ENCODE data around the gene LCN9. TPM values are rescaled to one million over a fixed set of nuclear protein-coding genes. Genes with fewer than 3 reads are reported as not detected.

Gene LCN9
- total and polyA plus RNA-seq, 2 donors: not detected

DNA sequence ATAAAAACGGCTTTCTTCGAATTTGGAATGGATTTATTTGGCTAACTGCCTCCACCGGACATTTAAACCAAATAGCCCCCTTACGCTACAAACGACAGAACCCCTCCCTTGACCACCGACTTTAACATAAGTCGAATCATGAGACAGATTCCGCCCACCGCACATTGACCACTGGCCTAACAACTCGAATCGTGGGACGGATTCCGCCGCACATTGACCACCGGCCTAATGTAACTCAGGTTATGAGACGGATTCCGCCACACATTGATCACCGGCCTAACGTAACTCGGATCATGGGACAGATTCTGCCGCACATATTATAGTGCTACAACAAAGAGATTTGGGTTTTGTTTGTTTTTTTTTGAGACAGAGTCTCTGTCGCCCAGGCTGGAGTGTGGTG is 2.7 kb upstream of the LCN9 start:
- H3K4me3 ChIP-seq (ENCODE audit: low read length in 2 of 2): no peak overlapping the region
- H3K27ac ChIP-seq (ENCODE audit: low read depth in 1 of 2, low read length in 1 of 2): no peak overlapping the region
- no peaks in the 10 kb centered on the region for H3K4me1 ChIP-seq (ENCODE audit: control insufficient read depth in 2 of 2, insufficient read depth in 2 of 2, low read length in 2 of 2)
- H3K9me3 ChIP-seq (ENCODE audit: control insufficient read depth in 2 of 2, insufficient read depth in 1 of 2, low read length in 1 of 2): no peaks in the 10 kb centered on the region
- WGBS: 94% methylated on average over 22 of the region's 22 CpGs
- no peaks in the 10 kb centered on the region for H3K27me3 ChIP-seq (ENCODE audit: control insufficient read depth in 2 of 2, insufficient read depth in 1 of 2, low read length in 1 of 2)
- no peak for DNase-seq (ENCODE audit: low read depth in 6 of 9, low spot score in 9 of 9)
- H3K36me3 ChIP-seq (ENCODE audit: control insufficient read depth in 2 of 2, insufficient read depth in 2 of 2, low read length in 1 of 2): no peaks in the 10 kb centered on the region

DNA sequence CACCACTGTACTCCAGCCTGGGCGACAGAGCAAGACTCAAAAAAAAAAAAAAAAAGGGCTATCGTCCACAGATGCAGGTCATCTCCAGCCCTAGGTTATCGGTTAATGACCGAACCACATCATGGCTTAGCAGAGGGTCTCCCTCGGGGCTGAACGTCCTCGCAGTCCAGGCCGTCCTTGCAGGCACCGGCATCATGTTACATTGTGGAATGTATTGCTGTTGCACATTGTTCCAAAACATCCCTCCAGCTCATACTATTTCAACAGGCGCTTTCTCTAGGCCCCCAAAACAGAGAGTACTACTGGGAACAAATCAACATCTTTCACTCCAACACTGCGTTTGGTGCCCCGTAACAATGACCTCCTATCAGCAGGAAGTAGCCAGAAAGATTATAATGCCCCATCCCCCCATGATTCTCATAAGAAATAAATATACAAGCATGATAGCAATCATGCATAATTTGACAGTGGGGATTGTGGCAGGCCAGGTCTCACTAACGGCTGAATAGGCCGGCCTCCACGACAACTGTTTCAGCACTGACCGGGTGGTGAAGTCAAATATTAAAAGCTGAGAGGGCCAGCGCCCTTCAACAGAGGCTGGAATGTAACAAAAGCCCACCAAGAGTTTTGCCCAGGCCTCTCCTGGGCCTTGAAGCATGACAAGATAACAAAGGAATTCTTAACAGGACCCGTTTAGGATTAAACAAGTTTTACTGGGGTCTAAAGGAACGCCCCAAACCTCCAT is 1.1 kb upstream of the LCN9 start:
- DNase-seq (ENCODE audit: low read depth in 6 of 9, low spot score in 9 of 9): no peak
- no peaks in the 10 kb centered on the region for H3K27me3 ChIP-seq (ENCODE audit: control insufficient read depth in 2 of 2, insufficient read depth in 1 of 2, low read length in 1 of 2)
- no peak overlapping the region for H3K4me3 ChIP-seq (ENCODE audit: low read length in 2 of 2)
- 77% methylated on average over 19 of the region's 19 CpGs for WGBS
- H3K27ac ChIP-seq (ENCODE audit: low read depth in 1 of 2, low read length in 1 of 2): no peak overlapping the region
- no peaks in the 10 kb centered on the region for H3K9me3 ChIP-seq (ENCODE audit: control insufficient read depth in 2 of 2, insufficient read depth in 1 of 2, low read length in 1 of 2)
- H3K4me1 ChIP-seq (ENCODE audit: control insufficient read depth in 2 of 2, insufficient read depth in 2 of 2, low read length in 2 of 2): no peaks in the 10 kb centered on the region
- H3K36me3 ChIP-seq (ENCODE audit: control insufficient read depth in 2 of 2, insufficient read depth in 2 of 2, low read length in 1 of 2): no peaks in the 10 kb centered on the region

- Histone ChIP-seq H3K27ac (ENCODE audit: low read depth in 1 of 2, low read length in 1 of 2) (no peak overlapping the region), H3K36me3 (ENCODE audit: control insufficient read depth in 2 of 2, insufficient read depth in 2 of 2, low read length in 1 of 2) (no peaks in the 10 kb centered on the region), H3K4me1 (ENCODE audit: control insufficient read depth in 2 of 2, insufficient read depth in 2 of 2, low read length in 2 of 2) (no peaks in the 10 kb centered on the region), H3K4me3 (ENCODE audit: low read length in 2 of 2) (no peak overlapping the region), H3K9me3 (ENCODE audit: control insufficient read depth in 2 of 2, insufficient read depth in 1 of 2, low read length in 1 of 2) (no peaks in the 10 kb centered on the region), H3K27me3 (ENCODE audit: control insufficient read depth in 2 of 2, insufficient read depth in 1 of 2, low read length in 1 of 2) (peaks cover 0 to 2% of the 10 kb centered on the region in 2 donors)
- DNase-seq (ENCODE audit: low read depth in 6 of 9, low spot score in 9 of 9): no peak
- 69% methylated on average over 3 of the region's 3 CpGs for WGBS
These were observed 302 bp downstream of the LCN9 start for GRCh38 chr9:135663451-135663770.

- no peak overlapping the region for H3K4me3 ChIP-seq (ENCODE audit: low read length in 2 of 2)
- no peak for DNase-seq (ENCODE audit: low read depth in 6 of 9, low spot score in 9 of 9)
- no peak overlapping the region for H3K27ac ChIP-seq (ENCODE audit: low read depth in 1 of 2, low read length in 1 of 2)
- H3K27me3 ChIP-seq (ENCODE audit: control insufficient read depth in 2 of 2, insufficient read depth in 1 of 2, low read length in 1 of 2): peaks cover 0 to 2% of the 10 kb centered on the region in 2 donors
- H3K9me3 ChIP-seq (ENCODE audit: control insufficient read depth in 2 of 2, insufficient read depth in 1 of 2, low read length in 1 of 2): no peaks in the 10 kb centered on the region
- 90% methylated on average over 12 of the region's 12 CpGs for WGBS
- H3K36me3 ChIP-seq (ENCODE audit: control insufficient read depth in 2 of 2, insufficient read depth in 2 of 2, low read length in 1 of 2): no peaks in the 10 kb centered on the region
- no peaks in the 10 kb centered on the region for H3K4me1 ChIP-seq (ENCODE audit: control insufficient read depth in 2 of 2, insufficient read depth in 2 of 2, low read length in 2 of 2)
These were observed 748 bp downstream of the LCN9 start for GRCh38 chr9:135663857-135664256.

DNA sequence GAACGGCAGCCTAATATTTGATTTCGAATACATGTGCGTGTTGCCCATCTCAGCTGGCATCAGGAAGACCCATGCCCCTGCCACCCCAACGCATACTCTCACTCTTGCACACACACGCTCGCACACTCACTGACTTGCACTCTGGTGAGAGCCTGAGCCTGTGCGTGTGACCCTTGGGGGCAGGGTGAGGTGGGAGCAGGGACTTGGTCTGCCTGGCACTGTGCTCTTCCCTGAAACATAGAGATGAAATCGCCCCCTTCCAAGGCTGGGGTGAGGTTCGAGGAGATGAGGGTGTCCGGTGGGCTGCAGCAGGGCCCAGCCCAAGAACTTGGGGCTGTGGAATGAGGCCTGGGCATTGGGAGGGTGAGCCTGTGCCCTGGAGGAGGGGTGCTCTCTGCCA is 1.2 kb downstream of the LCN9 start:
- peaks cover 0 to 2% of the 10 kb centered on the region in 2 donors for H3K27me3 ChIP-seq (ENCODE audit: control insufficient read depth in 2 of 2, insufficient read depth in 1 of 2, low read length in 1 of 2)
- DNase-seq (ENCODE audit: low read depth in 6 of 9, low spot score in 9 of 9): no peak

GRCh38 chr9:135664801-135665794 is 2.0 kb downstream of the LCN9 start:
- 89% methylated on average over 32 of the region's 32 CpGs for WGBS
- no peak for DNase-seq (ENCODE audit: low read depth in 6 of 9, low spot score in 9 of 9)

More for the DNA sequence above, 1.2 kb downstream of the LCN9 start:
- no peaks in the 10 kb centered on the region for H3K4me1 ChIP-seq (ENCODE audit: control insufficient read depth in 2 of 2, insufficient read depth in 2 of 2, low read length in 2 of 2)
- H3K36me3 ChIP-seq (ENCODE audit: control insufficient read depth in 2 of 2, insufficient read depth in 2 of 2, low read length in 1 of 2): no peaks in the 10 kb centered on the region
- no peak overlapping the region for H3K27ac ChIP-seq (ENCODE audit: low read depth in 1 of 2, low read length in 1 of 2)
- H3K9me3 ChIP-seq (ENCODE audit: control insufficient read depth in 2 of 2, insufficient read depth in 1 of 2, low read length in 1 of 2): no peaks in the 10 kb centered on the region
- WGBS: 94% methylated on average over 10 of the region's 10 CpGs
- H3K4me3 ChIP-seq (ENCODE audit: low read length in 2 of 2): no peak overlapping the region

GRCh38 chr9:135665795-135666189 is 2.7 kb downstream of the LCN9 start:
- no peak for DNase-seq (ENCODE audit: low read depth in 6 of 9, low spot score in 9 of 9)
- Histone ChIP-seq H3K4me1 (ENCODE audit: control insufficient read depth in 2 of 2, insufficient read depth in 2 of 2, low read length in 2 of 2) (no peaks in the 10 kb centered on the region), H3K4me3 (ENCODE audit: low read length in 2 of 2) (no peak overlapping the region), H3K9me3 (ENCODE audit: control insufficient read depth in 2 of 2, insufficient read depth in 1 of 2, low read length in 1 of 2) (no peaks in the 10 kb centered on the region), H3K27ac (ENCODE audit: low read depth in 1 of 2, low read length in 1 of 2) (no peak overlapping the region), H3K27me3 (ENCODE audit: control insufficient read depth in 2 of 2, insufficient read depth in 1 of 2, low read length in 1 of 2) (peaks cover 0 to 2% of the 10 kb centered on the region in 2 donors), H3K36me3 (ENCODE audit: control insufficient read depth in 2 of 2, insufficient read depth in 2 of 2, low read length in 1 of 2) (no peaks in the 10 kb centered on the region)
- WGBS: 83% methylated on average over 12 of the region's 12 CpGs

More at GRCh38 chr9:135664801-135665794, 2.0 kb downstream of the LCN9 start:
- no peaks in the 10 kb centered on the region for H3K36me3 ChIP-seq (ENCODE audit: control insufficient read depth in 2 of 2, insufficient read depth in 2 of 2, low read length in 1 of 2)
- no peaks in the 10 kb centered on the region for H3K9me3 ChIP-seq (ENCODE audit: control insufficient read depth in 2 of 2, insufficient read depth in 1 of 2, low read length in 1 of 2)
- H3K27ac ChIP-seq (ENCODE audit: low read depth in 1 of 2, low read length in 1 of 2): no peak overlapping the region
- peaks cover 0 to 2% of the 10 kb centered on the region in 2 donors for H3K27me3 ChIP-seq (ENCODE audit: control insufficient read depth in 2 of 2, insufficient read depth in 1 of 2, low read length in 1 of 2)
- no peaks in the 10 kb centered on the region for H3K4me1 ChIP-seq (ENCODE audit: control insufficient read depth in 2 of 2, insufficient read depth in 2 of 2, low read length in 2 of 2)
- no peak overlapping the region for H3K4me3 ChIP-seq (ENCODE audit: low read length in 2 of 2)

DNA sequence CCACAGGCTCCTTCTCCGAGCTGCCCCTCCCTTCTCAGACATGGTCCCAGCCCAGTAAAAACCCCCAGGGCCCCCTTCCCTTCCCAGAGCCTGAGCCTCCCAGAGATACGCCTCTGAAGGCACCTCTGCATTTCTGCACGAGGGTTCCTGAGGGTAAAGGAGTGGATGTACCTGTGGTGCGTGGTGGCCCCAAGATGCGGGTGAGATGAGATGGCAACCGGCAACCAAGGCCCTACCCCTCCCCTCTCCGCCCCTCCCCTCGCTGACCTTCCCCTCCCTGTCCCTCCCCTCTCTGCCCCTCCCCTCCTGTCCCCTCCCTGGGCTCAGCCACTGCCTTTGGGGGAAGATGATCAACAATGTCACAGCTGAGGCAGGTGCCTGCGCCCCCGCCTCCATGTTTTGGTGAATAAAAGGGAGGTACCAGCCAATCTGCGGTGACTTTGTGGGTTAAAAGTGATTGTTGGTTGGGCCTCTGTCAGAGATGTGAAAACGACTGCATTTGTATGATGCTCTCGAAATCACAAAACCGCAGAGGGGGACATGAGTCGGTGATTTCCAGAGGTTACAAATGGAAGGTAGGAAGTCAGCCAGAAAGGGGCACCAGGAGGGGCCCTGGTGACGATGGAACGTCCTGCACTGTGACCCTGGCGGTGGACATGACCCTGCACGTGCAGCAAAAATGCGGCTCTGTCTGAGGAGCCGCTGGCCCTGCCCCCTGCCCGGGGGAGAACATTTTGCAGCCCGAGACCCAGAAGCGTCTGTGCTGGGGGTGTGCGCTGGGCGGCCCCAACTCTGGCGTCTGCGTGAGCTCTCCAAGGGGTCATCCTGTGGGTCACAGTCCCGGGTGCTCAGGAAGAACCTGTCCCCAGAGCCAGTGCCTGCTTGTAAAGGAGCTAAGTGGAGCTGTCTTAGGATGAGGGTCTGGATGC is 3.7 kb downstream of the LCN9 start:
- H3K27ac ChIP-seq (ENCODE audit: low read depth in 1 of 2, low read length in 1 of 2): no peak overlapping the region
- H3K4me1 ChIP-seq (ENCODE audit: control insufficient read depth in 2 of 2, insufficient read depth in 2 of 2, low read length in 2 of 2): no peaks in the 10 kb centered on the region
- H3K36me3 ChIP-seq (ENCODE audit: control insufficient read depth in 2 of 2, insufficient read depth in 2 of 2, low read length in 1 of 2): no peaks in the 10 kb centered on the region
- H3K27me3 ChIP-seq (ENCODE audit: control insufficient read depth in 2 of 2, insufficient read depth in 1 of 2, low read length in 1 of 2): peaks cover 0 to 2% of the 10 kb centered on the region in 2 donors
- no peak for DNase-seq (ENCODE audit: low read depth in 6 of 9, low spot score in 9 of 9)
- WGBS: 88% methylated on average over 29 of the region's 29 CpGs
- no peaks in the 10 kb centered on the region for H3K9me3 ChIP-seq (ENCODE audit: control insufficient read depth in 2 of 2, insufficient read depth in 1 of 2, low read length in 1 of 2)
- H3K4me3 ChIP-seq (ENCODE audit: low read length in 2 of 2): no peak overlapping the region
